Measurements from ENCODE around the gene RRAGC. TPM values are rescaled to one million over a fixed set of nuclear protein-coding genes. Genes with fewer than 3 reads are reported as not detected.

RRAGC gene
- total and polyA plus RNA-seq, 10 of the 15 experiments (the other 5 are each of a cell fraction or from before 2014, with no cell fraction given) = 5.5 to 22.1 (median 15.0) TPM

DNA sequence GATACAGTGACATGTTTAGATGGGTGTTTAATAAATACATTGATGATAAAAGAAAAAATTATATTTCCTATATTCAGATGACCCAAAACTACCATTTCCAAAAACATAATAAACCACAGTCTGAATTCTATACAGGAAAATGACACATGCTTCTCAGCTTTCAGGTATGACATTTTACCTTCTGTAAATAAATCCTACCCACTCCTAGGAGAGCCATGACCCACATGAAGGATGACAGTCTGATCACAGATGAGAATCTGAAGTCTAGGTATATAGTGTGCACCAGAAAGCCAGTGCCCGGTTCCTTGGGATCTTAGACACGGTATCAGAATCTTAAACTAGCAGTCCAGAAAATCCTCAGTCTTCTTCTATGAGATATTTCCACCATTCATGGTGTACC lies 25.5 kb upstream of the RRAGC start:
- Histone ChIP-seq H2AFZ (ENCODE audit: control insufficient read depth, low read depth, low read length) (no peak overlapping the region), H3K27me3 (replicated peaks in 1 of 2; ENCODE audit: control insufficient read depth in 2 of 2, insufficient read depth in 2 of 2, low read length in 1 of 2) (no peaks in the 10 kb centered on the region), H3K4me1 (ENCODE audit: control insufficient read depth, insufficient read depth, low read length) (no peaks in the 10 kb centered on the region), H3K4me2 (ENCODE audit: control insufficient read depth, insufficient read depth) (no peak overlapping the region), H3K27ac (ENCODE audit: control insufficient read depth, insufficient read depth) (no peak overlapping the region), H3K4me3 (no peak overlapping the region), H3K36me3 (ENCODE audit: control insufficient read depth in 2 of 2, insufficient read depth in 2 of 2, low read length in 1 of 2) (no peaks in the 10 kb centered on the region), H4K20me1 (ENCODE audit: control insufficient read depth, insufficient read depth) (no peaks in the 10 kb centered on the region), H3K9ac (ENCODE audit: control insufficient read depth, insufficient read depth, low read length) (no peak overlapping the region), H3K79me2 (ENCODE audit: control insufficient read depth, insufficient read depth, low read length) (no peaks in the 10 kb centered on the region), H3K9me3 (replicated peaks; ENCODE audit: control insufficient read depth, insufficient read depth, low read length) (no peaks in the 10 kb centered on the region)
- no peak for ATAC-seq
- TF ChIP-seq, protein P1, sequence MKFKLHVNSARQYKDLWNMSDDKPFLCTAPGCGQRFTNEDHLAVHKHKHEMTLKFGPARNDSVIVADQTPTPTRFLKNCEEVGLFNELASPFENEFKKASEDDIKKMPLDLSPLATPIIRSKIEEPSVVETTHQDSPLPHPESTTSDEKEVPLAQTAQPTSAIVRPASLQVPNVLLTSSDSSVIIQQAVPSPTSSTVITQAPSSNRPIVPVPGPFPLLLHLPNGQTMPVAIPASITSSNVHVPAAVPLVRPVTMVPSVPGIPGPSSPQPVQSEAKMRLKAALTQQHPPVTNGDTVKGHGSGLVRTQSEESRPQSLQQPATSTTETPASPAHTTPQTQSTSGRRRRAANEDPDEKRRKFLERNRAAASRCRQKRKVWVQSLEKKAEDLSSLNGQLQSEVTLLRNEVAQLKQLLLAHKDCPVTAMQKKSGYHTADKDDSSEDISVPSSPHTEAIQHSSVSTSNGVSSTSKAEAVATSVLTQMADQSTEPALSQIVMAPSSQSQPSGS (IDR thresholded peaks at IDR 0.05; ENCODE audit: low read length) = no peak
- TF ChIP-seq CBX3 (IDR thresholded peaks at IDR 0.05; ENCODE audit: borderline replicate concordance, low read depth) (no peak), PAX5 (IDR thresholded peaks at IDR 0.05; ENCODE audit: borderline replicate concordance, low read depth, low read length) (no peak), ELK1 (IDR thresholded peaks at IDR 0.05; ENCODE audit: low read depth, low read length) (no peak), TCF7 (IDR thresholded peaks at IDR 0.05; ENCODE audit: borderline replicate concordance) (no peak), SRF (IDR thresholded peaks at IDR 0.05; ENCODE audit: low read depth in 2 of 2, low read length in 2 of 2) (no peak), MXI1 (IDR thresholded peaks at IDR 0.05; ENCODE audit: low read depth, low read length) (no peak), SMAD1 (IDR thresholded peaks at IDR 0.05; ENCODE audit: low read depth, partially characterized antibody) (no peak), TCF3 (IDR thresholded peaks at IDR 0.05; ENCODE audit: borderline replicate concordance, insufficient read depth, low read depth, low read length) (no peak)
- TF ChIP-seq, protein P2, sequence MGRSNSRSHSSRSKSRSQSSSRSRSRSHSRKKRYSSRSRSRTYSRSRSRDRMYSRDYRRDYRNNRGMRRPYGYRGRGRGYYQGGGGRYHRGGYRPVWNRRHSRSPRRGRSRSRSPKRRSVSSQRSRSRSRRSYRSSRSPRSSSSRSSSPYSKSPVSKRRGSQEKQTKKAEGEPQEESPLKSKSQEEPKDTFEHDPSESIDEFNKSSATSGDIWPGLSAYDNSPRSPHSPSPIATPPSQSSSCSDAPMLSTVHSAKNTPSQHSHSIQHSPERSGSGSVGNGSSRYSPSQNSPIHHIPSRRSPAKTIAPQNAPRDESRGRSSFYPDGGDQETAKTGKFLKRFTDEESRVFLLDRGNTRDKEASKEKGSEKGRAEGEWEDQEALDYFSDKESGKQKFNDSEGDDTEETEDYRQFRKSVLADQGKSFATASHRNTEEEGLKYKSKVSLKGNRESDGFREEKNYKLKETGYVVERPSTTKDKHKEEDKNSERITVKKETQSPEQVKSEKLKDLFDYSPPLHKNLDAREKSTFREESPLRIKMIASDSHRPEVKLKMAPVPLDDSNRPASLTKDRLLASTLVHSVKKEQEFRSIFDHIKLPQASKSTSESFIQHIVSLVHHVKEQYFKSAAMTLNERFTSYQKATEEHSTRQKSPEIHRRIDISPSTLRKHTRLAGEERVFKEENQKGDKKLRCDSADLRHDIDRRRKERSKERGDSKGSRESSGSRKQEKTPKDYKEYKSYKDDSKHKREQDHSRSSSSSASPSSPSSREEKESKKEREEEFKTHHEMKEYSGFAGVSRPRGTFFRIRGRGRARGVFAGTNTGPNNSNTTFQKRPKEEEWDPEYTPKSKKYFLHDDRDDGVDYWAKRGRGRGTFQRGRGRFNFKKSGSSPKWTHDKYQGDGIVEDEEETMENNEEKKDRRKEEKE (IDR thresholded peaks at IDR 0.05) = no peak
- POLR2A ChIA-PET = no interaction called here
- SMC1A ChIA-PET (ENCODE audit: uncharacterized antibody, unreplicated experiment) = interaction anchor here (0.6 kb wide), 1 partner anchor 44 kb away, joined by 3 read pairs; no protein-coding TSS in a partner anchor
- CTCF ChIA-PET = no interaction called here
- BruUV-seq (replicated peaks) = no TSS peak
- RAD21 ChIA-PET (ENCODE audit: unreplicated experiment) = no interaction called here
- in situ Hi-C loops (cut with MboI) = no loop called here
- WGBS (ENCODE audit: insufficient coverage, insufficient replicate concordance, low lambda C conversion rate, missing lambda C conversion rate) = 57% methylated on average over 2 of the region's 2 CpGs
- no peak for FAIRE-seq
- intact Hi-C loops (cut with micrococcal nuclease; ENCODE audit: unreplicated experiment) = no loop called here
- no peak for DNase-seq (ENCODE audit: low read depth, low spot score)
